Ishikawa (cell line): ENCODE results near the gene ARL2.

ENCODE experiments used
- CEBPB ChIP-seq: IDR thresholded peaks from 2 replicates; pipeline ENCODE4 v1.6.1; 2012
- CREB1 ChIP-seq: IDR thresholded peaks from 2 replicates; pipeline ENCODE4 v1.6.1; 2012; ENCODE audit warnings: low read depth
- EGR1 ChIP-seq: IDR thresholded peaks from 2 replicates; pipeline ENCODE4 v1.6.1; 2012
- EP300 ChIP-seq: IDR thresholded peaks from 2 replicates; pipeline ENCODE4 v1.6.1; 2012; ENCODE audit warnings: borderline replicate concordance
- FOXM1 ChIP-seq: IDR thresholded peaks from 2 replicates; pipeline ENCODE4 v1.6.1; 2012; ENCODE audit warnings: low read depth, borderline replicate concordance
- MAX ChIP-seq: IDR thresholded peaks from 2 replicates; pipeline ENCODE4 v1.6.1; 2012
- NFIC ChIP-seq: IDR thresholded peaks from 2 replicates; pipeline ENCODE4 v1.6.1; 2012
- RAD21 ChIP-seq: IDR thresholded peaks from 2 replicates; pipeline ENCODE4 v1.6.1; 2012; ENCODE audit warnings: low read depth
- REST ChIP-seq: IDR thresholded peaks from 2 replicates; pipeline ENCODE4 v1.6.1; 2012; ENCODE audit warnings: low read depth, mild to moderate bottlenecking
- TAF1 ChIP-seq: IDR thresholded peaks from 2 replicates; pipeline ENCODE4 v1.6.1; 2012; ENCODE audit warnings: low read depth, mild to moderate bottlenecking
- TCF12 ChIP-seq: IDR thresholded peaks from 2 replicates; pipeline ENCODE4 v1.6.1; 2012; ENCODE audit warnings: low read depth
- TEAD4 ChIP-seq: IDR thresholded peaks from 2 replicates; pipeline ENCODE4 v1.6.1; 2012
- USF1 ChIP-seq: IDR thresholded peaks from 2 replicates; pipeline ENCODE4 v1.6.1; 2012
- YY1 ChIP-seq: IDR thresholded peaks from 2 replicates; pipeline ENCODE4 v1.6.1; 2012; ENCODE audit warnings: low read depth
- ZBTB7A ChIP-seq: IDR thresholded peaks from 2 replicates; pipeline ENCODE4 v1.6.1; 2012; ENCODE audit warnings: low read depth

Gene ARL2

GRCh38 chr11:65021003-65021402 lies 7.0 kb downstream of the ARL2 start:
- no peak for TF ChIP-seq ZBTB7A
- no peak for TF ChIP-seq CREB1
- TF ChIP-seq MAX, result no peak
- no peak for TF ChIP-seq EGR1

GRCh38 chr11:65021509-65021908 lies 7.5 kb downstream of the ARL2 start:
- TF ChIP-seq TCF12 (no peak), TEAD4 (no peak)

- TF ChIP-seq EGR1, result no peak
- TF ChIP-seq EP300, result no peak
- TF ChIP-seq TAF1, result no peak
- no peak for TF ChIP-seq CEBPB
- no peak for TF ChIP-seq CREB1
- TF ChIP-seq YY1, result no peak
- TF ChIP-seq RAD21, result no peak
- no peak for TF ChIP-seq ZBTB7A
- TF ChIP-seq TCF12, result no peak
- no peak for TF ChIP-seq REST
- no peak for TF ChIP-seq FOXM1
- no peak for TF ChIP-seq USF1
- TF ChIP-seq TEAD4, result no peak
- TF ChIP-seq NFIC, result no peak
- no peak for TF ChIP-seq MAX
Observed at GRCh38 chr11:65026810-65027209, 12.8 kb downstream of the ARL2 start.

GRCh38 chr11:65027213-65028067 lies 13.5 kb downstream of the ARL2 start, which contains the start of gene SNX15:
SNX15 (plus strand) TSS chr11:65027439; CDS start chr11:65027538, 99 bp downstream.
- TF ChIP-seq USF1 (no peak), TAF1 (peak; percentile 40; the same call in 1 of the 2 replicates), ZBTB7A (peak; percentile 39; the same call in 1 of the 2 replicates), RAD21 (no peak; the same call in none of the 2 replicates), NFIC (peak; percentile 89), YY1 (no peak), EGR1 (no peak), REST (no peak), MAX (peak; percentile 91), EP300 (peak; percentile 22; the same call in 1 of the 2 replicates)

GRCh38 chr11:65032216-65032615 lies 18.3 kb downstream of the ARL2 start:
- no peak for TF ChIP-seq FOXM1
- no peak for TF ChIP-seq YY1
- no peak for TF ChIP-seq ZBTB7A
- TF ChIP-seq EP300, result no peak
- no peak for TF ChIP-seq USF1
- no peak for TF ChIP-seq TAF1
- TF ChIP-seq TCF12, result no peak
- TF ChIP-seq RAD21, result no peak
- TF ChIP-seq CEBPB, result no peak
- TF ChIP-seq EGR1, result no peak
- TF ChIP-seq MAX, result no peak
- TF ChIP-seq CREB1, result no peak
- no peak for TF ChIP-seq TEAD4
- TF ChIP-seq NFIC, result no peak
